ENCODE data around the gene FAM219A.

DNA sequence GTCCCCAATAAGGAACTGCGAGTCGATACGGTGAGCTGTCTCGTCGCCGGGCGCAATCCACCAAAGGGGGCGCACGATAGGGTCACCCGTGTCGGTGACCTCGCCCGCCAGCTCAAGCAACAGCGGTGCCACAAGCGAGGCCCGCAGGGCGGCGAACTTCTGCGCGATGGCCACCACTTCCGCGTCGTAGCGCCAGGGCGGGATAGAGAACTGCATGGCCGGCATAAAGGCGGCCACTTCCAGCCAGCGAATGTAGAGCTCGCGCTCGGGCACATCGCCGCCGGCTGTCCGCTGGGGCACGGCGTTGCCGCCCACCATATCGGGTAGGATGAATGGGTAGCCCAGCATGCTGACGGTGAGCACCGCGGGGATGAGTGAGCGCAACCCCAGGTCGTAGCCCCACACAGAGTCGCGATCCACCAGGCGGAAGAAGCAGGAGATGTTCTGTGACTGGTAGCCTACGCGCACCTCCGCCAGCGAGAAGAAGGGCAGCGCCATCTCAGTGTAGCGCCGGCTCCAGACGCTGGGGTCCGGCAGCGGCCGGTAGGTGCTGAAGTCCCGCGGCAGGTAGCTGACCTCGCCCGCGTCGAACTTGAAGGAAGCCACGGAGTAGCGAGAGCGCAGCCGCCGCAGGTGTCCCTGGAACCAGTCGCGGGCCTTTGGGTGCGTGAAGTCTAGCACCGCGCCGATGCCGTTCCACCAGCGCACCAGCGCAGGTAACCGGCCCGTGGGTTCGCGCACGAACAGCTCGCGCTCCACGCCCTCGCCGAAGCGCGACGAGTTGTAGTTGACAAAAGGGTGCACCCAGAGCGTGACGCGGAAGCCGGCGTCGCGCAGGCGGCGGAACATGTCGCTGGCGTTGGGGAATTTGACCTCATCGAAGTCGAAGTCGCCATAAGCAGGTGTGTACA is 87.1 kb downstream of the FAM219A start:
- TF ChIP-seq, protein P1, sequence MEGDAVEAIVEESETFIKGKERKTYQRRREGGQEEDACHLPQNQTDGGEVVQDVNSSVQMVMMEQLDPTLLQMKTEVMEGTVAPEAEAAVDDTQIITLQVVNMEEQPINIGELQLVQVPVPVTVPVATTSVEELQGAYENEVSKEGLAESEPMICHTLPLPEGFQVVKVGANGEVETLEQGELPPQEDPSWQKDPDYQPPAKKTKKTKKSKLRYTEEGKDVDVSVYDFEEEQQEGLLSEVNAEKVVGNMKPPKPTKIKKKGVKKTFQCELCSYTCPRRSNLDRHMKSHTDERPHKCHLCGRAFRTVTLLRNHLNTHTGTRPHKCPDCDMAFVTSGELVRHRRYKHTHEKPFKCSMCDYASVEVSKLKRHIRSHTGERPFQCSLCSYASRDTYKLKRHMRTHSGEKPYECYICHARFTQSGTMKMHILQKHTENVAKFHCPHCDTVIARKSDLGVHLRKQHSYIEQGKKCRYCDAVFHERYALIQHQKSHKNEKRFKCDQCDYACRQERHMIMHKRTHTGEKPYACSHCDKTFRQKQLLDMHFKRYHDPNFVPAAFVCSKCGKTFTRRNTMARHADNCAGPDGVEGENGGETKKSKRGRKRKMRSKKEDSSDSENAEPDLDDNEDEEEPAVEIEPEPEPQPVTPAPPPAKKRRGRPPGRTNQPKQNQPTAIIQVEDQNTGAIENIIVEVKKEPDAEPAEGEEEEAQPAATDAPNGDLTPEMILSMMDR (IDR thresholded peaks at IDR 0.05): no peak
- TF ChIP-seq SIN3A (IDR thresholded peaks at IDR 0.05; ENCODE audit: borderline replicate concordance, insufficient read depth, low read depth, low read length): no peak
- TF ChIP-seq, protein P2, sequence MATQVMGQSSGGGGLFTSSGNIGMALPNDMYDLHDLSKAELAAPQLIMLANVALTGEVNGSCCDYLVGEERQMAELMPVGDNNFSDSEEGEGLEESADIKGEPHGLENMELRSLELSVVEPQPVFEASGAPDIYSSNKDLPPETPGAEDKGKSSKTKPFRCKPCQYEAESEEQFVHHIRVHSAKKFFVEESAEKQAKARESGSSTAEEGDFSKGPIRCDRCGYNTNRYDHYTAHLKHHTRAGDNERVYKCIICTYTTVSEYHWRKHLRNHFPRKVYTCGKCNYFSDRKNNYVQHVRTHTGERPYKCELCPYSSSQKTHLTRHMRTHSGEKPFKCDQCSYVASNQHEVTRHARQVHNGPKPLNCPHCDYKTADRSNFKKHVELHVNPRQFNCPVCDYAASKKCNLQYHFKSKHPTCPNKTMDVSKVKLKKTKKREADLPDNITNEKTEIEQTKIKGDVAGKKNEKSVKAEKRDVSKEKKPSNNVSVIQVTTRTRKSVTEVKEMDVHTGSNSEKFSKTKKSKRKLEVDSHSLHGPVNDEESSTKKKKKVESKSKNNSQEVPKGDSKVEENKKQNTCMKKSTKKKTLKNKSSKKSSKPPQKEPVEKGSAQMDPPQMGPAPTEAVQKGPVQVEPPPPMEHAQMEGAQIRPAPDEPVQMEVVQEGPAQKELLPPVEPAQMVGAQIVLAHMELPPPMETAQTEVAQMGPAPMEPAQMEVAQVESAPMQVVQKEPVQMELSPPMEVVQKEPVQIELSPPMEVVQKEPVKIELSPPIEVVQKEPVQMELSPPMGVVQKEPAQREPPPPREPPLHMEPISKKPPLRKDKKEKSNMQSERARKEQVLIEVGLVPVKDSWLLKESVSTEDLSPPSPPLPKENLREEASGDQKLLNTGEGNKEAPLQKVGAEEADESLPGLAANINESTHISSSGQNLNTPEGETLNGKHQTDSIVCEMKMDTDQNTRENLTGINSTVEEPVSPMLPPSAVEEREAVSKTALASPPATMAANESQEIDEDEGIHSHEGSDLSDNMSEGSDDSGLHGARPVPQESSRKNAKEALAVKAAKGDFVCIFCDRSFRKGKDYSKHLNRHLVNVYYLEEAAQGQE (IDR thresholded peaks at IDR 0.05; ENCODE audit: insufficient read depth in 1 of 2, low read depth in 2 of 2, low read length in 1 of 2): 0 out of 4 replicates have a peak, but pooled peaks of 1 of the 2 experiments have one; percentile 10
- TF ChIP-seq TCF7L2 (IDR thresholded peaks at IDR 0.05; ENCODE audit: low read depth, low read length): no peak
